ENCODE measurements around the gene NLGN1. TPM values are rescaled to one million over a fixed set of nuclear protein-coding genes. Genes with fewer than 3 reads are reported as not detected.

The NLGN1 gene
- polyA plus RNA-seq, 3 donors from 2014 or later: not detected

GRCh38 chr3:173800154-173800553 is 402.6 kb downstream of the NLGN1 start:
- Mint-ChIP-seq H3K27ac (no peak overlapping the region), H3K4me1 (no peaks in the 10 kb centered on the region), H3K4me3 (no peak overlapping the region), H3K27me3 (ENCODE audit: low read depth in 3 of 3) (peaks cover 0 to 3% (median 0%) of the 10 kb centered on the region in 3 donors), H3K9me3 (peaks cover 0 to 27% (median 6%) of the 10 kb centered on the region in 6 donors), H3K36me3 (no peaks in the 10 kb centered on the region)
- no peak for DNase-seq

- H3K27ac Mint-ChIP-seq: no peak overlapping the region
- H3K4me3 Mint-ChIP-seq: no peak overlapping the region
- peaks cover 0 to 6% (median 3%) of the 10 kb centered on the region in 3 donors for H3K27me3 Mint-ChIP-seq (ENCODE audit: low read depth in 3 of 3)
- peaks cover 6 to 42% (median 14%) of the 10 kb centered on the region in 6 donors for H3K9me3 Mint-ChIP-seq
- peaks cover 0 to 4% (median 0%) of the 10 kb centered on the region in 3 donors for H3K36me3 Mint-ChIP-seq
- H3K4me1 Mint-ChIP-seq: no peaks in the 10 kb centered on the region
- no peak for DNase-seq
Measured at GRCh38 chr3:173814809-173815208, 417.3 kb downstream of the NLGN1 start.

- Mint-ChIP-seq H3K27ac (no peak overlapping the region), H3K9me3 (peaks cover 3 to 32% (median 10%) of the 10 kb centered on the region in 6 donors), H3K4me1 (no peaks in the 10 kb centered on the region), H3K36me3 (peaks cover 0 to 4% (median 0%) of the 10 kb centered on the region in 3 donors), H3K27me3 (ENCODE audit: low read depth in 3 of 3) (peaks cover 0 to 6% (median 0%) of the 10 kb centered on the region in 3 donors), H3K4me3 (no peak overlapping the region)
- DNase-seq: no peak
Measured at GRCh38 chr3:173819368-173819767, 421.8 kb downstream of the NLGN1 start.

- no peak overlapping the region for H3K27ac Mint-ChIP-seq
- no peaks in the 10 kb centered on the region for H3K36me3 Mint-ChIP-seq
- H3K4me1 Mint-ChIP-seq: no peaks in the 10 kb centered on the region
- no peak for DNase-seq
- no peak overlapping the region for H3K4me3 Mint-ChIP-seq
- peaks cover 2 to 38% (median 13%) of the 10 kb centered on the region in 6 donors for H3K9me3 Mint-ChIP-seq
- peaks cover 3 to 6% (median 3%) of the 10 kb centered on the region in 3 donors for H3K27me3 Mint-ChIP-seq (ENCODE audit: low read depth in 3 of 3)
Measured at GRCh38 chr3:173823911-173824460, 426.4 kb downstream of the NLGN1 start.

- H3K9me3 Mint-ChIP-seq: peaks cover 7 to 33% (median 11%) of the 10 kb centered on the region in 6 donors
- H3K27ac Mint-ChIP-seq: no peak overlapping the region
- H3K36me3 Mint-ChIP-seq: no peaks in the 10 kb centered on the region
- peaks cover 0 to 6% (median 3%) of the 10 kb centered on the region in 3 donors for H3K27me3 Mint-ChIP-seq (ENCODE audit: low read depth in 3 of 3)
- no peaks in the 10 kb centered on the region for H3K4me1 Mint-ChIP-seq
- H3K4me3 Mint-ChIP-seq: no peak overlapping the region
- no peak for DNase-seq
Measured at GRCh38 chr3:173825730-173826129, 428.2 kb downstream of the NLGN1 start.

- Mint-ChIP-seq H3K9me3 (peaks cover 7 to 33% (median 11%) of the 10 kb centered on the region in 6 donors), H3K4me3 (no peak overlapping the region)
Measured at GRCh38 chr3:173826416-173826815, 428.9 kb downstream of the NLGN1 start.

GRCh38 chr3:173826901-173827609 is 429.5 kb downstream of the NLGN1 start:
- Mint-ChIP-seq H3K27me3 (ENCODE audit: low read depth in 3 of 3) (peaks cover 0 to 6% (median 3%) of the 10 kb centered on the region in 3 donors), H3K4me3 (no peak overlapping the region), H3K27ac (no peak overlapping the region), H3K9me3 (peaks cover 7 to 33% (median 12%) of the 10 kb centered on the region in 6 donors), H3K4me1 (no peaks in the 10 kb centered on the region), H3K36me3 (no peaks in the 10 kb centered on the region)
- no peak for DNase-seq

More at GRCh38 chr3:173826416-173826815, 428.9 kb downstream of the NLGN1 start:
- peaks cover 0 to 6% (median 3%) of the 10 kb centered on the region in 3 donors for H3K27me3 Mint-ChIP-seq (ENCODE audit: low read depth in 3 of 3)
- no peak overlapping the region for H3K27ac Mint-ChIP-seq
- no peaks in the 10 kb centered on the region for H3K36me3 Mint-ChIP-seq
- no peaks in the 10 kb centered on the region for H3K4me1 Mint-ChIP-seq
- DNase-seq: no peak

GRCh38 chr3:173838644-173839043 is 441.1 kb downstream of the NLGN1 start:
- H3K4me3 Mint-ChIP-seq: no peak overlapping the region
- no peaks in the 10 kb centered on the region for H3K27me3 Mint-ChIP-seq (ENCODE audit: low read depth in 3 of 3)
- no peak for DNase-seq
- no peaks in the 10 kb centered on the region for H3K36me3 Mint-ChIP-seq
- no peaks in the 10 kb centered on the region for H3K4me1 Mint-ChIP-seq
- H3K9me3 Mint-ChIP-seq: peaks cover 7 to 34% (median 20%) of the 10 kb centered on the region in 6 donors
- no peak overlapping the region for H3K27ac Mint-ChIP-seq

- Mint-ChIP-seq H3K27me3 (ENCODE audit: low read depth in 3 of 3) (no peaks in the 10 kb centered on the region), H3K4me3 (no peak overlapping the region), H3K27ac (no peak overlapping the region), H3K9me3 (peaks cover 7 to 44% (median 23%) of the 10 kb centered on the region in 6 donors), H3K4me1 (no peaks in the 10 kb centered on the region), H3K36me3 (no peaks in the 10 kb centered on the region)
- no peak for DNase-seq
Measured at GRCh38 chr3:173839859-173840258, 442.3 kb downstream of the NLGN1 start.

GRCh38 chr3:173841334-173841733 is 443.8 kb downstream of the NLGN1 start:
- H3K27me3 Mint-ChIP-seq (ENCODE audit: low read depth in 3 of 3): no peaks in the 10 kb centered on the region
- no peak for DNase-seq
- no peaks in the 10 kb centered on the region for H3K36me3 Mint-ChIP-seq
- peaks cover 7 to 51% (median 24%) of the 10 kb centered on the region in 6 donors for H3K9me3 Mint-ChIP-seq
- no peak overlapping the region for H3K27ac Mint-ChIP-seq
- no peaks in the 10 kb centered on the region for H3K4me1 Mint-ChIP-seq
- no peak overlapping the region for H3K4me3 Mint-ChIP-seq

GRCh38 chr3:173843060-173843459 is 445.5 kb downstream of the NLGN1 start:
- H3K36me3 Mint-ChIP-seq: no peaks in the 10 kb centered on the region
- DNase-seq: no peak
- H3K27ac Mint-ChIP-seq: no peak overlapping the region
- H3K9me3 Mint-ChIP-seq: peaks cover 7 to 47% (median 23%) of the 10 kb centered on the region in 6 donors
- no peak overlapping the region for H3K4me3 Mint-ChIP-seq
- H3K4me1 Mint-ChIP-seq: no peaks in the 10 kb centered on the region
- no peaks in the 10 kb centered on the region for H3K27me3 Mint-ChIP-seq (ENCODE audit: low read depth in 3 of 3)

GRCh38 chr3:173846584-173846983 is 449.0 kb downstream of the NLGN1 start:
- no peaks in the 10 kb centered on the region for H3K36me3 Mint-ChIP-seq
- H3K4me1 Mint-ChIP-seq: no peaks in the 10 kb centered on the region
- H3K9me3 Mint-ChIP-seq: peaks cover 5 to 31% (median 18%) of the 10 kb centered on the region in 6 donors
- DNase-seq: no peak
- H3K4me3 Mint-ChIP-seq: no peak overlapping the region
- no peak overlapping the region for H3K27ac Mint-ChIP-seq
- H3K27me3 Mint-ChIP-seq (ENCODE audit: low read depth in 3 of 3): no peaks in the 10 kb centered on the region

- Mint-ChIP-seq H3K4me1 (no peaks in the 10 kb centered on the region), H3K27me3 (ENCODE audit: low read depth in 3 of 3) (no peaks in the 10 kb centered on the region), H3K4me3 (no peak overlapping the region), H3K36me3 (no peaks in the 10 kb centered on the region), H3K9me3 (peaks cover 4 to 11% (median 6%) of the 10 kb centered on the region in 6 donors), H3K27ac (no peak overlapping the region)
- no peak for DNase-seq
Measured at GRCh38 chr3:173849489-173849888, 451.9 kb downstream of the NLGN1 start.

GRCh38 chr3:173857154-173857553 is 459.6 kb downstream of the NLGN1 start:
- Mint-ChIP-seq H3K27ac (no peak overlapping the region), H3K27me3 (ENCODE audit: low read depth in 3 of 3) (no peaks in the 10 kb centered on the region), H3K4me1 (no peaks in the 10 kb centered on the region), H3K9me3 (peaks cover 0 to 28% (median 7%) of the 10 kb centered on the region in 6 donors), H3K4me3 (no peak overlapping the region), H3K36me3 (no peaks in the 10 kb centered on the region)
- no peak for DNase-seq

Measured in immature natural killer cell (primary cell).